Left lung (tissue), 10 donors: ENCODE results near the gene KCNJ5. TPM values are rescaled to one million over a fixed set of nuclear protein-coding genes. Genes with fewer than 3 reads are reported as not detected.

Source experiments
- ATAC-seq: fragments of 200-7000 bp; cut with Tn5 transposase; one replicate; pipeline ENCODE4 v1.9.1; 2020; ENCODE audit warnings: moderate library complexity
- DNase-seq, 4 donors: peaks; one replicate each; pipeline ENCODE4 v3.0.0-alpha.2; 2013 to 2020
- H3K27ac ChIP-seq, 2 donors: fragments of 200-600 bp; sonication (generic) in 1 of 2; one replicate each; pipeline versions ENCODE4 v1.5.0 to v1.8.0; 2020 to 2021
- H3K27me3 ChIP-seq, 2 donors: fragments of 200-600 bp; sonication (generic) in 1 of 2; one replicate each; pipeline versions ENCODE4 v1.5.0 to v1.8.0; 2020 to 2021
- H3K36me3 ChIP-seq, 2 donors: fragments of 200-600 bp; sonication (generic) in 1 of 2; one replicate each; pipeline versions ENCODE4 v1.5.0 to v1.8.0; 2020 to 2021
- H3K4me1 ChIP-seq, 2 donors: fragments of 200-600 bp; one replicate each; pipeline ENCODE4 v1.8.0; 2021
- H3K4me3 ChIP-seq, 2 donors: fragments of 200-600 bp; sonication (generic) in 1 of 2; one replicate each; pipeline versions ENCODE4 v1.5.0 to v1.8.0; 2020 to 2021; ENCODE audit warnings: mild to moderate bottlenecking in 1 of 2
- H3K9me3 ChIP-seq, 2 donors: fragments of 200-600 bp; sonication (generic) in 1 of 2; one replicate each; pipeline versions ENCODE4 v1.5.0 to v1.8.0; 2020 to 2021
- CTCF ChIP-seq, 2 donors: fragments of 200-600 bp; sonication (generic) in 1 of 2; IDR thresholded peaks; one replicate each; pipeline versions ENCODE4 v1.5.0 to v1.8.0; 2021; ENCODE audit warnings: antibody characterized with exemption in 2 of 2
- intact Hi-C, 2 donors: fragments of 100-400 bp; cut with DNase I; formaldehyde crosslinking; loops; one replicate each; pipeline versions ENCODE4 v1.11.2 to v1.14.2; 2022
- polyA plus RNA-seq, 6 donors: library from polyadenylated mRNA; unstranded; fragments of 120-200 nt; gene quantifications; one replicate each; pipeline ENCODE4 v1.2.1, GENCODE V29; 2013; ENCODE audit not compliant: insufficient read length in 6 of 6
- total RNA-seq, 2 donors: library from RNA; stranded (reverse); fragmentation: NEBNext Ultra II Directional; extraction: Animal tissue kit (Norgen Biotek cat#: 25700); gene quantifications; one replicate each; pipeline ENCODE4 v1.2.1, GENCODE V29; 2021
- donor health status: DM: no; HTN: yes; CAD: no.
- donor health status: DM: no; HTN: no; CAD: no.

KCNJ5 gene
- total and polyA plus RNA-seq, 8 donors: 3.8 to 15.6 (median 11.3) TPM

GRCh38 chr11:128931668-128932067 lies 40.5 kb downstream of the KCNJ5 start:
- ATAC-seq: no peak
- no peaks in the 10 kb centered on the region for H3K4me1 ChIP-seq
- no peak overlapping the region for H3K4me3 ChIP-seq
- no peaks in the 10 kb centered on the region for H3K36me3 ChIP-seq
- no peak for TF ChIP-seq CTCF (IDR thresholded peaks at IDR 0.05)
- no peaks in the 10 kb centered on the region for H3K9me3 ChIP-seq
- H3K27ac ChIP-seq: no peak overlapping the region
- peaks cover 0 to 4% of the 10 kb centered on the region in 2 donors for H3K27me3 ChIP-seq
- intact Hi-C loops: no loop called here
- DNase-seq: no peak

- H3K9me3 ChIP-seq: no peaks in the 10 kb centered on the region
- TF ChIP-seq CTCF (IDR thresholded peaks at IDR 0.05): no peak
- H3K36me3 ChIP-seq: no peaks in the 10 kb centered on the region
- no peak for DNase-seq
- H3K4me3 ChIP-seq: no peak overlapping the region
- intact Hi-C loops: no loop called here
- no peaks in the 10 kb centered on the region for H3K4me1 ChIP-seq
- no peak for ATAC-seq
- no peaks in the 10 kb centered on the region for H3K27me3 ChIP-seq
- no peak overlapping the region for H3K27ac ChIP-seq
Measured at GRCh38 chr11:128933481-128934178, 42.5 kb downstream of the KCNJ5 start.

- H3K4me1 ChIP-seq: no peaks in the 10 kb centered on the region
- H3K27ac ChIP-seq: no peak overlapping the region
- TF ChIP-seq CTCF (IDR thresholded peaks at IDR 0.05): no peak
- no peaks in the 10 kb centered on the region for H3K27me3 ChIP-seq
- no peaks in the 10 kb centered on the region for H3K36me3 ChIP-seq
- DNase-seq (no peak), ATAC-seq (no peak)
- intact Hi-C loops: no loop called here
- H3K4me3 ChIP-seq: no peak overlapping the region
- H3K9me3 ChIP-seq: no peaks in the 10 kb centered on the region
Measured at GRCh38 chr11:128934351-128934750, 43.2 kb downstream of the KCNJ5 start.

GRCh38 chr11:128934926-128935325 lies 43.8 kb downstream of the KCNJ5 start:
- H3K4me1 ChIP-seq: no peaks in the 10 kb centered on the region
- H3K9me3 ChIP-seq: no peaks in the 10 kb centered on the region
- no peak for ATAC-seq
- intact Hi-C loops: no loop called here
- TF ChIP-seq CTCF (IDR thresholded peaks at IDR 0.05): no peak
- H3K27ac ChIP-seq: no peak overlapping the region
- no peak for DNase-seq
- H3K4me3 ChIP-seq: no peak overlapping the region
- no peaks in the 10 kb centered on the region for H3K36me3 ChIP-seq
- H3K27me3 ChIP-seq: no peaks in the 10 kb centered on the region

GRCh38 chr11:128936606-128937251 lies 45.6 kb downstream of the KCNJ5 start:
- DNase-seq (peak in 1 of 4 donors; percentile 58), ATAC-seq (peak; percentile 38)
- no peak overlapping the region for H3K4me3 ChIP-seq
- no peaks in the 10 kb centered on the region for H3K36me3 ChIP-seq
- no peak overlapping the region for H3K27ac ChIP-seq
- no peaks in the 10 kb centered on the region for H3K4me1 ChIP-seq
- TF ChIP-seq CTCF (IDR thresholded peaks at IDR 0.05): no peak
- intact Hi-C loops: no loop called here
- H3K9me3 ChIP-seq: no peaks in the 10 kb centered on the region
- H3K27me3 ChIP-seq: no peaks in the 10 kb centered on the region
